SK-N-SH treated with all-trans-retinoic acid at 6 μM for 48 hours (cell line): ENCODE data around the gene TAL2.

Experiments
- ATAC-seq: fragments of 200-7000 bp; cut with Tn5 transposase; 3 replicates; pipeline ENCODE4 v1.9.1; 2020; ENCODE audit warnings: mild to moderate bottlenecking, moderate library complexity
- ARNTL ChIP-seq: fragments of 450-650 bp; formaldehyde crosslinking; IDR thresholded peaks from 2 replicates; pipeline ENCODE4 v1.5.0; 2020; ENCODE audit warnings: low read depth, mild to moderate bottlenecking, moderate library complexity, borderline replicate concordance
- CREB5 ChIP-seq: fragments of 250-450 bp; sonication (Bioruptor Pico); IDR thresholded peaks from 2 replicates; pipeline ENCODE4 v1.5.1; 2020; ENCODE audit warnings: low read depth, mild to moderate bottlenecking, moderate library complexity
- CSDC2 ChIP-seq: fragments of 250-450 bp; sonication (Bioruptor Pico); IDR thresholded peaks from 2 replicates; pipeline ENCODE4 v1.5.0; 2020; ENCODE audit warnings: mild to moderate bottlenecking, moderate library complexity
- CSRNP3 ChIP-seq: fragments of 250-450 bp; sonication (Bioruptor Pico); IDR thresholded peaks from 2 replicates; pipeline ENCODE4 v1.5.1; 2021; ENCODE audit warnings: mild to moderate bottlenecking, moderate library complexity
- GLIS3 ChIP-seq: fragments of 250-450 bp; sonication (Bioruptor Pico); IDR thresholded peaks from 2 replicates; pipeline ENCODE4 v1.5.0; 2020; ENCODE audit warnings: mild to moderate bottlenecking, moderate library complexity
- ISL1 ChIP-seq: fragments of 250-450 bp; sonication (Bioruptor Pico); IDR thresholded peaks from 2 replicates; pipeline ENCODE4 v2.1.2; 2022; ENCODE audit warnings: mild to moderate bottlenecking, moderate library complexity
- OSR1 ChIP-seq: fragments of 250-450 bp; sonication (Bioruptor Pico); IDR thresholded peaks from 2 replicates; pipeline ENCODE4 v1.8.0; 2022; ENCODE audit warnings: moderate library complexity, mild to moderate bottlenecking, inconsistent platforms
- PATZ1 ChIP-seq: fragments of 250-450 bp; sonication (Bioruptor Pico); IDR thresholded peaks from 2 replicates; pipeline ENCODE4 v1.8.0; 2020; ENCODE audit warnings: mild to moderate bottlenecking, moderate library complexity, borderline replicate concordance
- POU6F1 ChIP-seq: fragments of 250-450 bp; sonication (Bioruptor Pico); IDR thresholded peaks from 2 replicates; pipeline ENCODE4 v1.8.0; 2021; ENCODE audit warnings: low read depth, mild to moderate bottlenecking, moderate library complexity, borderline replicate concordance
- PPARA ChIP-seq: fragments of 250-450 bp; sonication (Bioruptor Pico); IDR thresholded peaks from 2 replicates; pipeline ENCODE4 v1.5.0; 2020; ENCODE audit warnings: mild to moderate bottlenecking, borderline replicate concordance
- RARB ChIP-seq: fragments of 250-450 bp; sonication (Bioruptor Pico); IDR thresholded peaks from 2 replicates; pipeline ENCODE4 v1.8.0; 2021; ENCODE audit warnings: mild to moderate bottlenecking, moderate library complexity
- TOX ChIP-seq: fragments of 250-450 bp; sonication (Bioruptor Pico); IDR thresholded peaks from 2 replicates; pipeline ENCODE4 v1.8.0; 2021; ENCODE audit warnings: mild to moderate bottlenecking, moderate library complexity, borderline replicate concordance
- ZFP3 ChIP-seq: fragments of 250-450 bp; sonication (Bioruptor Pico); IDR thresholded peaks from 2 replicates; pipeline ENCODE4 v1.5.0; 2020; ENCODE audit warnings: mild to moderate bottlenecking, moderate library complexity
- ZFP30 ChIP-seq: fragments of 450-650 bp; formaldehyde crosslinking; IDR thresholded peaks from 2 replicates; pipeline ENCODE4 v1.5.0; 2022; ENCODE audit warnings: mild to moderate bottlenecking, moderate library complexity
- ZNF70 ChIP-seq: fragments of 450-650 bp; formaldehyde crosslinking; IDR thresholded peaks from 2 replicates; pipeline ENCODE4 v1.5.0; 2020; ENCODE audit warnings: mild to moderate bottlenecking, moderate library complexity

The TAL2 gene

DNA sequence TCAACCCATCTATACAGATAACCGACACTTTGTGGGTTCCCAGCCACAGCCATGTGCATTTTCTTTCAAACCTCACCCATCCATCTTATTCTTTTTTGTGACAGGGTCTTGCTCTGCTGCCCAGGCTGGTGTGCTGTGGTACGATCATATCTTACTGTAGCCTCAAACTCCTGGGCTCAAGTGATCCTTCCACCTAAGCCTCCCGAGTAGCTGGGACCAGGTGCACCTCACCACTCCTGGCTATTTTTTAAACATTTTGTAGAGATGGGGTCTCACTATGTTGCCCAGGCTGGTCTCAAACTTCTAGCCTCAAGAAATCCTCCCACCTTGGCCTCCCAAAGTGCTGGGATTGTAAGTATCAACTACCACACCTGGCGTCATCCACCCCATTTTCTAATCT, 24.7 kb downstream of the TAL2 start (continued):
- TF ChIP-seq POU6F1 (no peak), OSR1 (CRISPR knock-in tag) (no peak)

DNA sequence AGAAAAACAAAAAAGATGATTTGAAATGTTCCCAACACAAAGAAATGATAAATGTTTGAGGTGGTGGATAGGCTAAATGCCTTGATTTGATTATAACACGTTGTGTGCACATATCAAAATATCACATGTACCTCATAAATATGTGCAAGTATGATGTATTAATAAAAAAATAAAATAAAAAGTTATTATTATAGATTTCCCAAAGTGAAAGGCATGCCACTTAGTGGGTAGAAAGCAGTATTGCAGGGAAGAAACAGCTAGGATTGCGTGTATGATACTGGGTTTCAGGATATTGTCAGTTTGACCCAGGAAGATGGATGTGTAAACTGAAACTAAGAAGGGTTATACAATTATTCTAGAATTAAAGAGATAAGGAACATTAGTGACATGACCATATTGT, 28.5 kb downstream of the TAL2 start:
- TF ChIP-seq CREB5 (CRISPR knock-in tag), result no peak
- no peak for TF ChIP-seq POU6F1
- TF ChIP-seq PATZ1 (CRISPR knock-in tag), result no peak
- no peak for TF ChIP-seq CSRNP3
- no peak for TF ChIP-seq ZFP30
- no peak for TF ChIP-seq OSR1 (CRISPR knock-in tag)
- ATAC-seq, result no peak

GRCh38 chr9:105693435-105694189, 31.4 kb downstream of the TAL2 start:
- peak; percentile 13 for ATAC-seq
- no peak for TF ChIP-seq ZNF70 (CRISPR knock-in tag)
- TF ChIP-seq OSR1 (CRISPR knock-in tag), result no peak
- TF ChIP-seq POU6F1, result no peak
- no peak for TF ChIP-seq ISL1 (CRISPR knock-in tag)
- TF ChIP-seq RARB (CRISPR knock-in tag), result no peak
- TF ChIP-seq ZFP3 (CRISPR knock-in tag), result no peak
- no peak for TF ChIP-seq PPARA
- no peak for TF ChIP-seq ZFP30
- TF ChIP-seq GLIS3 (CRISPR knock-in tag), result no peak

- TF ChIP-seq ARNTL (CRISPR knock-in tag), result no peak
- TF ChIP-seq TOX (CRISPR knock-in tag), result no peak
- TF ChIP-seq CSDC2 (CRISPR knock-in tag), result no peak
- peak; percentile 93 for ATAC-seq
Measured at GRCh38 chr9:105694190-105694847, 32.1 kb downstream of the TAL2 start, which contains the start of gene TMEM38B. TSS of gene TMEM38B (plus strand) at chr9:105694541. CDS start at chr9:105694661, 120 bp downstream.
